ENCODE results near the gene RBBP8.

RBBP8 gene

DNA sequence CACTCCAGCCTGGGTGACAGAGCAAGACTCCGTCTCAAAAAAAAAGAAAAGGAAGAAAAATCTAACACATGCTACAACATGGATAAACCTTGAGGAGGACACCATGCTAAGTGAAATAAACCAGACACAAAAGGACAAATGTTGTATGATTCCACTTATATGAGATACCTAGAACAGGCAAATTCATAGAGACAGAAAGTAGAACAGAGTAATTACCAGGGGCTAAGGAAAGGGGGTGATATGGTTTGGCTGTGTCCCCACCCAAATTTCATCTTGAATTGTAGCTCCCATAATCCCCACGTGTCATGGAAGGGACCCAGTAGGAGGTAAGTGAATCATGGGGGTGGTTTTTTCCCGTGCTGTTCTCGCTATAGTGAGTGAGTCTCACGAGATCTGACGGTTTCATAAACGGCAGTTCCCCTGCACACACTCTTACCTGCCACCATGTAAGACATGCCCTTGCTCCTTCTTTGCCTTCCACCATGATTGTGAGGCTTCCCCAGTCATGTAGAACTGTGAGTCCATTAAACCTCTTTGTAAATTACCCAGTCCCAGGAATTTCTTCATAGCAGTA lies 110.8 kb downstream of the RBBP8 start:
- no peak overlapping the region for H3K4me3 ChIP-seq (ENCODE audit: low read depth, low read length)
- DNase-seq (ENCODE audit: low read depth): no peak
- in situ Hi-C loops (cut with HindIII; ENCODE audit: low sequenced_read_pairs): no loop called here
- no peak for TF ChIP-seq CTCF (IDR thresholded peaks at IDR 0.05; ENCODE audit: low read depth, low read length, missing control alignments)

GRCh38 chr18:23049698-23050373 lies 116.7 kb downstream of the RBBP8 start:
- DNase-seq (ENCODE audit: low read depth): no peak
- H3K4me3 ChIP-seq (ENCODE audit: low read depth, low read length): no peak overlapping the region
- in situ Hi-C loops (cut with HindIII; ENCODE audit: low sequenced_read_pairs): no loop called here
- no peak for TF ChIP-seq CTCF (IDR thresholded peaks at IDR 0.05; ENCODE audit: low read depth, low read length, missing control alignments)

- in situ Hi-C loops (cut with HindIII; ENCODE audit: low sequenced_read_pairs): no loop called here
These were observed 120.8 kb downstream of the RBBP8 start for GRCh38 chr18:23053776-23054457.

GRCh38 chr18:23054553-23054952 lies 121.4 kb downstream of the RBBP8 start:
- TF ChIP-seq CTCF (IDR thresholded peaks at IDR 0.05; ENCODE audit: low read depth, low read length, missing control alignments): no peak
- in situ Hi-C loops (cut with HindIII; ENCODE audit: low sequenced_read_pairs): no loop called here
- no peak for DNase-seq (ENCODE audit: low read depth)
- H3K4me3 ChIP-seq (ENCODE audit: low read depth, low read length): no peak overlapping the region

More at GRCh38 chr18:23053776-23054457, 120.8 kb downstream of the RBBP8 start:
- peak; percentile 80 for DNase-seq (ENCODE audit: low read depth)
- peak; percentile 75 for TF ChIP-seq CTCF (IDR thresholded peaks at IDR 0.05; ENCODE audit: low read depth, low read length, missing control alignments)
- no peak overlapping the region for H3K4me3 ChIP-seq (ENCODE audit: low read depth, low read length)

DNA sequence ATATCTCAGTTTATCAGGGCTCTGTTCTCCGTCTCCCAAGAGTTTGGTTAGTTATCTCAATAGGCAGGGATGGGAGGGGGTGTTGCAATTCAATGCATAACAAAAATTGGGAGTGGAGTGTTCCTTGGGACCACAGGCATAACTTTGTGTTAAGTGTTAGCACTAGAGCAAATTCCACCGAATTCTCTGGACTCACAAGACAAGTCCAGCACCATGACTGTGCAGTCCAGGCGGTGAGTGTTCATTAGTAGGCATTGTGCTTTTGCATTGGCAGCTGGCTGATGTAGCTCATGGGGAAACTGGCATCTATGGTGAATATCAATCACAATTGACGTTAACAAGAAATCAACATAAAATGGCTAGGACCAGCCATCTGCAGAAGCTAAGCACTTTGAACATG lies 123.2 kb downstream of the RBBP8 start:
- TF ChIP-seq CTCF (IDR thresholded peaks at IDR 0.05; ENCODE audit: low read depth, low read length, missing control alignments): no peak
- in situ Hi-C loops (cut with HindIII; ENCODE audit: low sequenced_read_pairs): no loop called here
- H3K4me3 ChIP-seq (ENCODE audit: low read depth, low read length): no peak overlapping the region
- no peak for DNase-seq (ENCODE audit: low read depth)

DNA sequence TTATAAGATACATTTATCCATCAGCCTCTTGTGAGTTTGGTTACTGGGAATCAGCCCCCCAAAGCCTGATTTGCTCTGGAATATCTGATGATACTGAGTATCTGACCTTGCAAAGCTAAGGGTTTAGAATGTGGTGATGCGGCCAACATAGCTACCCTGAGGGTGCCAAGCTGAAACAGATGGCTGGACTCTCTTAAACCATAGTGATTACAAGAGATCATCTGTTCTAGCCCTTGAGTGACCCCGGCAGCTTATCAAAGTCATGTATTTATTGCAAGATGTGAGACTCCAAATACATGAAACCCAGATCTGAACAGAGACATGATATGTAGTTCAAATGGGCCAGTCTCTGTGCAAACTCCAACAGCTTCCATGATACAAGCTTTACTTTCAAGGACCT lies 124.0 kb downstream of the RBBP8 start:
- in situ Hi-C loops (cut with HindIII; ENCODE audit: low sequenced_read_pairs): no loop called here
- H3K4me3 ChIP-seq (ENCODE audit: low read depth, low read length): no peak overlapping the region
- no peak for TF ChIP-seq CTCF (IDR thresholded peaks at IDR 0.05; ENCODE audit: low read depth, low read length, missing control alignments)
- DNase-seq (ENCODE audit: low read depth): no peak
